OCI-LY1 (cell line): ENCODE measurements around the gene FAM180A.

Experiments used
- H2AFZ ChIP-seq: fragments of 200-600 bp; sonication (generic), shearing (Covaris generic); 2 replicates; pipeline ENCODE4 v1.6.0; 2014; ENCODE audit warnings: antibody characterized with exemption, mild to moderate bottlenecking, low read length
- H3F3A ChIP-seq: fragments of 200-600 bp; sonication (generic), shearing (Covaris generic); 2 replicates; pipeline ENCODE4 v1.6.0; 2014; ENCODE audit warnings: mild to moderate bottlenecking, antibody characterized with exemption, low read length, moderate library complexity; ENCODE audit not compliant: insufficient read depth
- H3K27ac ChIP-seq: fragments of 200-600 bp; sonication (generic); 2 replicates; pipeline ENCODE4 v1.5.1; 2014; ENCODE audit warnings: low read length, mixed run types, mild to moderate bottlenecking, low read depth; ENCODE audit not compliant: poor library complexity, severe bottlenecking
- H3K27me3 ChIP-seq: fragments of 200-600 bp; sonication (generic); 2 replicates; pipeline ENCODE4 v1.6.0; 2014; ENCODE audit warnings: antibody characterized with exemption, mild to moderate bottlenecking, low read length, moderate library complexity; ENCODE audit not compliant: insufficient read depth
- H3K36me3 ChIP-seq: fragments of 200-600 bp; sonication (generic); 2 replicates; pipeline ENCODE4 v1.6.1; 2014; ENCODE audit warnings: mild to moderate bottlenecking, antibody characterized with exemption, low read length, moderate library complexity, mixed read lengths; ENCODE audit not compliant: insufficient read depth
- H3K4me1 ChIP-seq: fragments of 200-600 bp; sonication (generic); 2 replicates; pipeline ENCODE4 v1.5.1; 2014; ENCODE audit warnings: mild to moderate bottlenecking, low read length, moderate library complexity; ENCODE audit not compliant: insufficient read depth, severe bottlenecking
- H3K4me2 ChIP-seq: fragments of 200-600 bp; sonication (generic), shearing (Covaris generic); 2 replicates; pipeline ENCODE4 v1.6.1; 2014; ENCODE audit warnings: low read length
- H3K4me3 ChIP-seq: fragments of 200-600 bp; sonication (generic); 2 replicates; pipeline ENCODE4 v1.5.1; 2014; ENCODE audit warnings: low read length, low read depth, mild to moderate bottlenecking, mixed read lengths; ENCODE audit not compliant: poor library complexity, severe bottlenecking
- H3K79me2 ChIP-seq: fragments of 200-600 bp; shearing (Covaris generic); 2 replicates; pipeline ENCODE4 v1.6.1; 2016; ENCODE audit warnings: mixed run types, low read length, mixed read lengths; ENCODE audit not compliant: insufficient read depth
- H3K9ac ChIP-seq: fragments of 200-600 bp; sonication (generic), shearing (Covaris generic); 2 replicates; pipeline ENCODE4 v1.6.1; 2014; ENCODE audit warnings: mild to moderate bottlenecking, low read length, mixed read lengths
- H3K9me2 ChIP-seq: fragments of 200-600 bp; sonication (generic), shearing (Covaris generic); 2 replicates; pipeline ENCODE4 v1.6.1; 2014; ENCODE audit warnings: low read depth, mild to moderate bottlenecking, low read length, mixed read lengths
- H3K9me3 ChIP-seq: fragments of 200-600 bp; shearing (Covaris generic); 2 replicates; pipeline ENCODE4 v1.6.1; 2014; ENCODE audit warnings: low read length, mixed read lengths
- H4K20me1 ChIP-seq: fragments of 200-600 bp; sonication (generic), shearing (Covaris generic); 2 replicates; pipeline ENCODE4 v1.6.0; 2016; ENCODE audit warnings: mild to moderate bottlenecking, low read length; ENCODE audit not compliant: insufficient read depth
- EZH2 ChIP-seq: fragments of 200-600 bp; sonication (generic), shearing (Covaris generic); IDR thresholded peaks from 2 replicates; pipeline ENCODE4 v1.8.0; 2017; ENCODE audit warnings: borderline replicate concordance, mixed run types, mild to moderate bottlenecking, antibody characterized with exemption, low read length, moderate library complexity, mixed read lengths
- TF ChIP-seq, protein P1 (sequence below): fragments of 200-600 bp; sonication (generic), shearing (Covaris generic); IDR thresholded peaks from 2 replicates; pipeline ENCODE4 v1.5.1; 2017; ENCODE audit warnings: mild to moderate bottlenecking, antibody characterized with exemption, low read length, moderate library complexity, mixed read lengths

The FAM180A gene

DNA sequence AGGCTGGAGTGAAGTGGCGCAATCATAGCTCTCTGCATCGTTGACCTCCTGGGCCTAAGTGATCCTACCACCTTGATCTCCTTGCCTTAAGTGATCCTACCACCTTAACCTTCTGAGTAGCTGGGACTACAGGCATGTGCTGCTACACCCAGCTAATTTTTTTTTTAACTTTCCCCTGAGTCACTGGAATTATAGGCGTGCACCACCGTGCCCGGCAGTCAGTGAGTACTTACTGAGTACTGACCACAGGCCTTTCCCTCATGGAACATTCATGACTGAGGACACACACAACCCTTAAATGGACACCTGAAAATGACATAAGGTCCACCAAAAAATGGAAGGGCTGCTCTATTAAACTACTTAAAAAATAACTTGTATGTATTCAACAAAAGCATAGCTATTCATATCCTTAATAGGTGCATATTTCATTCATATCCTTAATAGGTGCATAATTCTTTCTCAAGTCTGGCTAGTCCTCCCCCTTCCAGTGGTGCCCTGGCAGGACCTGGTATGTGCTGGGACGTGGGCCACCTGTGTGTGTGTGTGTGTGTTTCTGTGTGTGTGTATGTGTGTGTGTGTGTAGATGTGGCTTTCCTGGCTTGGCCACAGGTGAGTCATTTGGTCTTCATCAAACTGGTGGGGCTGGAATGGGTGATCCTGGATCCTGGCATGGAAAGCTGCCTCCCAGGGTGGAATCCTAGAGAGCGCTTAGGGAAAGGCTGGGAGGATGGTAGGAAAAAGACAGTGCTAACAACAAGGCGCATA, 3.5 kb downstream of the FAM180A start:
- H3K79me2 ChIP-seq: no peaks in the 10 kb centered on the region
- H3K9me3 ChIP-seq: no peaks in the 10 kb centered on the region
- H3K9ac ChIP-seq: no peak overlapping the region
- H3F3A ChIP-seq: no peaks in the 10 kb centered on the region
- no peak overlapping the region for H3K4me3 ChIP-seq
- H3K27me3 ChIP-seq: no peaks in the 10 kb centered on the region
- H3K27ac ChIP-seq: no peak overlapping the region
- TF ChIP-seq EZH2: no peak
- no peak overlapping the region for H3K4me2 ChIP-seq
- H3K4me1 ChIP-seq: no peaks in the 10 kb centered on the region
- no peaks in the 10 kb centered on the region for H4K20me1 ChIP-seq
- no peaks in the 10 kb centered on the region for H3K36me3 ChIP-seq
- H2AFZ ChIP-seq: no peak overlapping the region
- no peaks in the 10 kb centered on the region for H3K9me2 ChIP-seq

DNA sequence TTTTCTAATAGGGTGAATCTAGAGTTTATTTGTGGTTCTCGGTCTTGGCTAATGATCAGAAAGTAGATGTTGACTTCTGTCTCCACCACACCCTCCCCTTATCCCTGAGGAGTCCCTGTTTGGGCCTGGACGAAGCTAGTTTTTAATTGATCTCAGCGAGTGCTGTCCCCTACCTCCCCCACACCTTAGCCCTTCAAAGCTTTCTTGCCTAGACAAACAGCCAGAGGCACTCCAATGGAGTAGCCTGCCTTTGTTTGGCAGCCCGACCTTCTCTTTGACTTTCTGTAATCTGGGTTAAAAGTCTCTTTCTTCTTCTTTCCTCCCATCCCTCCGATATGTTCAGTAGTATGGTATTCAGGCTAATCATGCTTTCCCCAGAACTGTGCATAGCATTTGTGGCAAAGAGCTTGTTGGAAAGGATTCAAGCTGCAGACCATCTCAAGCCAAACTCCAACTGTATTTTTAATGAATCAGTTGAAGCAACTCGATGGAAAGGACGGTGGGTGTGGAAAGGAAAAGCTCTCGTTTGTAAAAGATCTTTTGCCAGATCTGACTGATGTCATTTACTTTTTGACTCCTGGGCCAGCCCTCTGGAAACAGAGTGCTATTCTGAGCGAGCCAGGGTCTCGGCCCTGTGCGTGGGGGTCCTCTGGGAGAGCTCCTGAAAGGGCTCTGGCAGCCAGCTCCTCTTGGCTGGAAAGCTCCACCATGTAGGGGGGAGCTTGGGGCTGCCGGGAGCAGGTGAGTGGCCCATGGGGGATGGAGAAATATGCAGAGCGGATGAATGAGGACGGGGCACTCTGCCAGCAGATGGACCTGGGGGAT, 4.5 kb downstream of the FAM180A start:
- Histone ChIP-seq H3K4me1 (no peaks in the 10 kb centered on the region), H3K9me2 (no peaks in the 10 kb centered on the region), H3K27ac (no peak overlapping the region), H2AFZ (no peak overlapping the region), H3K4me3 (no peak overlapping the region), H3K9me3 (no peaks in the 10 kb centered on the region), H3K27me3 (no peaks in the 10 kb centered on the region), H3K36me3 (no peaks in the 10 kb centered on the region), H3K4me2 (no peak overlapping the region), H3K79me2 (no peaks in the 10 kb centered on the region), H4K20me1 (no peaks in the 10 kb centered on the region), H3K9ac (no peak overlapping the region), H3F3A (no peaks in the 10 kb centered on the region)
- TF ChIP-seq EZH2: no peak
- TF ChIP-seq, protein P1, sequence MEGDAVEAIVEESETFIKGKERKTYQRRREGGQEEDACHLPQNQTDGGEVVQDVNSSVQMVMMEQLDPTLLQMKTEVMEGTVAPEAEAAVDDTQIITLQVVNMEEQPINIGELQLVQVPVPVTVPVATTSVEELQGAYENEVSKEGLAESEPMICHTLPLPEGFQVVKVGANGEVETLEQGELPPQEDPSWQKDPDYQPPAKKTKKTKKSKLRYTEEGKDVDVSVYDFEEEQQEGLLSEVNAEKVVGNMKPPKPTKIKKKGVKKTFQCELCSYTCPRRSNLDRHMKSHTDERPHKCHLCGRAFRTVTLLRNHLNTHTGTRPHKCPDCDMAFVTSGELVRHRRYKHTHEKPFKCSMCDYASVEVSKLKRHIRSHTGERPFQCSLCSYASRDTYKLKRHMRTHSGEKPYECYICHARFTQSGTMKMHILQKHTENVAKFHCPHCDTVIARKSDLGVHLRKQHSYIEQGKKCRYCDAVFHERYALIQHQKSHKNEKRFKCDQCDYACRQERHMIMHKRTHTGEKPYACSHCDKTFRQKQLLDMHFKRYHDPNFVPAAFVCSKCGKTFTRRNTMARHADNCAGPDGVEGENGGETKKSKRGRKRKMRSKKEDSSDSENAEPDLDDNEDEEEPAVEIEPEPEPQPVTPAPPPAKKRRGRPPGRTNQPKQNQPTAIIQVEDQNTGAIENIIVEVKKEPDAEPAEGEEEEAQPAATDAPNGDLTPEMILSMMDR: no peak

DNA sequence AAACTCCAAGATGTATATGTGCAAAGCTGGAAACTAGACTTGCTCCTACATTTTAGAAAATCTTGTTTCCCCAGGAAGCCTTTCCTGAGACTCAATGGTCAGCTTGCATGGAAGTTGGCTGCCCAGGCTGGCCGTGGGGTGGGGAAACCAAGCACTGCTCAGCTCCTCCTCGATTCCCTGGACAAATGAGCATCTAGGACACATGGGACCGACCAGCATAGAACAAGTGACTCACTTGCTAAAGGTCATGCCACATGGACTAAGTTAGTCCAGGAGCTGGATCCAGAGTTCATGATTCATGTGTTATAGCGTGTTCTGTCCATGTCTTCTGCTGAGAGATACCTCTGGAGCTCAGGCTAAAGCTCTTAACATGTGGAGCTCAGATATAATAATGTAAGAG, 6.2 kb downstream of the FAM180A start:
- H3K4me1 ChIP-seq: no peaks in the 10 kb centered on the region
- H3K27me3 ChIP-seq: no peaks in the 10 kb centered on the region; the same call in 1 of the 2 replicates
- no peak overlapping the region for H3K9ac ChIP-seq
- TF ChIP-seq EZH2: no peak
- TF ChIP-seq, protein P1: no peak
- no peaks in the 10 kb centered on the region for H3F3A ChIP-seq
- no peak overlapping the region for H3K4me2 ChIP-seq
- H3K9me3 ChIP-seq: no peaks in the 10 kb centered on the region
- H3K79me2 ChIP-seq: no peaks in the 10 kb centered on the region
- no peaks in the 10 kb centered on the region for H3K36me3 ChIP-seq
- H3K4me3 ChIP-seq: no peak overlapping the region
- no peak overlapping the region for H3K27ac ChIP-seq
- H4K20me1 ChIP-seq: no peaks in the 10 kb centered on the region
- H2AFZ ChIP-seq: no peak overlapping the region
- H3K9me2 ChIP-seq: no peaks in the 10 kb centered on the region
